Effector memory CD4-positive, alpha-beta T cell (primary cell): Measurements from ENCODE around the gene DIP2C.
"Not testable (repeated sequence)": the region's sequence is repeated elsewhere in the genome, so short reads cannot be mapped to it uniquely, and the experiment has no call there.

Experiments used
- DNase-seq, 3 donors: peaks; one replicate each; pipeline ENCODE4 v3.0.0-alpha.2; 2020
- H3K27ac ChIP-seq: 2 replicates; pipeline ENCODE4 v1.7.0; 2013; ENCODE audit warnings: mild to moderate bottlenecking, low read length, moderate library complexity; ENCODE audit not compliant: insufficient read depth, poor library complexity, severe bottlenecking
- H3K27me3 ChIP-seq: replicated peaks from 2 replicates; pipeline ENCODE4 v1.7.0; 2013; ENCODE audit warnings: mild to moderate bottlenecking, low read length; ENCODE audit not compliant: insufficient read depth, control insufficient read depth, poor library complexity, severe bottlenecking
- H3K36me3 ChIP-seq: 2 replicates; pipeline ENCODE4 v1.7.0; 2013; ENCODE audit warnings: mild to moderate bottlenecking, low read length, moderate library complexity; ENCODE audit not compliant: control insufficient read depth, insufficient read depth
- H3K4me1 ChIP-seq: 2 replicates; pipeline ENCODE4 v1.7.0; 2013; ENCODE audit warnings: low read length, mild to moderate bottlenecking; ENCODE audit not compliant: control insufficient read depth, insufficient read depth, poor library complexity, severe bottlenecking
- H3K4me3 ChIP-seq: 2 replicates; pipeline ENCODE4 v1.7.0; 2013; ENCODE audit warnings: low read length, low read depth, mild to moderate bottlenecking; ENCODE audit not compliant: insufficient read depth, poor library complexity, severe bottlenecking
- H3K9me3 ChIP-seq: 2 replicates; pipeline ENCODE4 v1.7.0; 2013; ENCODE audit warnings: mild to moderate bottlenecking, low read length, moderate library complexity; ENCODE audit not compliant: control insufficient read depth

The DIP2C gene

DNA sequence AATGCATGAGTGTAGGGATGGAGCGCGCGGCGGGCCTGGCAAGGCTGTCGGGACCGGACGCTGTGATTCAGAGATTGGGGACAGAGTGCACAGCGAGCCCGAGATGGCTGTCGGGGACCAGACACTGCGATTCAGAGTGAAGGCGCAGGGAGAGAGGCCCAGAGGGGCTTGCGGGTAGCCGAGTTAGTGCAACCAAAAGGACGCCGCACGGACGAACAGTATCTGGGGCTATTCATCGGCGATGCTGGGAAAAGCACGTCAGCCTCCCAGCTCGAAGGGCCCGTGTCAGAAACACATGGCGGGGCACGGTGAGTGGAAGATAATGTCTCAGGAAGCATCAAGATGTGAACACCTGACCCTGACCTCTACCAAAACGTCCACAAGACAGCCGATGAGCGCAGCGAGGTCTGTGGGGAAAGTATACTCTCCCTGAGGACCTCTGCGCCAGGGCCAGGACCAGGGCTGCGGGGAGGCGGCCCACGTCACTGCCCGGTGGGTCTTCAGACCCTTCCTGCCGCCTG, 338.4 kb downstream of the DIP2C start:
- no peak for DNase-seq
- no peak overlapping the region for H3K27ac ChIP-seq
- no peaks in the 10 kb centered on the region for H3K27me3 ChIP-seq
- no peaks in the 10 kb centered on the region for H3K36me3 ChIP-seq
- no peaks in the 10 kb centered on the region for H3K4me1 ChIP-seq
- no peak overlapping the region for H3K4me3 ChIP-seq
- no peaks in the 10 kb centered on the region for H3K9me3 ChIP-seq

DNA sequence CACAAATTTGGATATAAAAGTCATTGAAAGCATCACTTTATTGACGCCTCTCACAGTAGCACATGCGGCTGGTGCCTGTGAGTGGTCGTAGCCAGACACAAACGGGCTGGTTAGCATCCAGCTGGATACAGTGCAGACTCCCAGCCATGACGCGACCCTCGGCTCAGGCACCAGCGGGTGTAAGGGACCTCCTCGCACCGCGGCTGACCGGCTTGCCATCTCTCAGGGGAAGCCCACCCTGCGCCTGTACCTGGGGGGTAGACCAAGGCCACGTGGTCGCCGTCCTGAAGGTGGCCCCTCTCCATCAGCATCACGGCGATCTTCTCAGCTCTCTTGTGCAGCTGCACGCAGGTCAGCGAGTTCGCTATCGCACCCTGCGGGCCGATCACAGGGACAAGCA, 340.4 kb downstream of the DIP2C start:
- H3K36me3 ChIP-seq = no peaks in the 10 kb centered on the region
- H3K4me1 ChIP-seq = no peaks in the 10 kb centered on the region
- DNase-seq = no peak
- no peaks in the 10 kb centered on the region for H3K9me3 ChIP-seq
- no peaks in the 10 kb centered on the region for H3K27me3 ChIP-seq
- no peak overlapping the region for H3K27ac ChIP-seq
- H3K4me3 ChIP-seq = no peak overlapping the region

GRCh38 chr10:348456-348855, 341.0 kb downstream of the DIP2C start:
- no peak for DNase-seq
- Histone ChIP-seq H3K4me1 (no peaks in the 10 kb centered on the region), H3K27ac (no peak overlapping the region), H3K9me3 (no peaks in the 10 kb centered on the region), H3K36me3 (no peaks in the 10 kb centered on the region), H3K4me3 (no peak overlapping the region), H3K27me3 (no peaks in the 10 kb centered on the region)

GRCh38 chr10:347774-348173, 341.7 kb downstream of the DIP2C start:
- not testable (repeated sequence) for DNase-seq, H3K4me1 ChIP-seq, H3K36me3 ChIP-seq, H3K4me3 ChIP-seq, H3K27ac ChIP-seq, H3K9me3 ChIP-seq, H3K27me3 ChIP-seq

GRCh38 chr10:347190-347589, 342.3 kb downstream of the DIP2C start:
- not testable (repeated sequence) for H3K27ac ChIP-seq, H3K36me3 ChIP-seq, DNase-seq

DNA sequence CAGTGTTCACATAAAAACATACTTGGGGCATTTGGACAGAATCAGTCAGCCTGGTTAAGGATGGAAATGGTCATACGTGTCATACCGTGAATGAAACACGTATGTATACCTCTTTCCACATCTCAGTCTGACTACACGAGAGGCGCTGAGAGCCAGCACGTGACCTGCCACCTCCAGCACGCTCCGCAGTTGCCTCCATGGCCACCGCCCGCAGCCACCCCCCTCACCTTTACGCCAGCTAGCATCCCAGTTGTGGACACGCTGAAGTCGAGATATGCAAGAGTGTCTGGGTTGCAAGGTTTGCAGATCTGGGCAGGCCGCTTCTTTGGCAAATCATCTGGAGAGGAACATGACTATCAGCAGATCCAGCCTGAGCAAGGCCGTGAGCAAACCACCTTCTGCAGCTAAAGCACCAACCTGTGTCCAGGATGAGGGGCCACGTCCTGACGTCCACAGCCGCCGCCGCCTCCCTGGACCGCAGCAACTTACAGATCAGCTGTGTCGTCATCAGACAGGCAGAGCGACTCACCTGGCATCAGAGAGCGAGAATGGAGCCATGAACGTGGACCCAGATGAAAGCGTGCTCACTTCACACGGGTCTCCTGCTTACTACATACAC, 344.8 kb downstream of the DIP2C start:
- Histone ChIP-seq H3K9me3 (no peaks in the 10 kb centered on the region), H3K36me3 (no peaks in the 10 kb centered on the region), H3K27ac (no peak overlapping the region), H3K4me3 (no peak overlapping the region), H3K4me1 (no peaks in the 10 kb centered on the region), H3K27me3 (no peaks in the 10 kb centered on the region)
- DNase-seq = no peak

More at GRCh38 chr10:347190-347589, 342.3 kb downstream of the DIP2C start:
- H3K9me3 ChIP-seq, H3K4me1 ChIP-seq, H3K4me3 ChIP-seq, H3K27me3 ChIP-seq: not testable (repeated sequence)

- no peak for DNase-seq
- Histone ChIP-seq H3K4me1 (no peaks in the 10 kb centered on the region), H3K36me3 (no peaks in the 10 kb centered on the region), H3K4me3 (no peak overlapping the region), H3K27me3 (no peaks in the 10 kb centered on the region), H3K9me3 (no peaks in the 10 kb centered on the region), H3K27ac (no peak overlapping the region)
Observed at GRCh38 chr10:343231-344220, 345.9 kb downstream of the DIP2C start.

- no peak overlapping the region for H3K4me3 ChIP-seq
- H3K27me3 ChIP-seq = no peaks in the 10 kb centered on the region
- DNase-seq = no peak
- H3K27ac ChIP-seq = no peak overlapping the region
- H3K36me3 ChIP-seq = no peaks in the 10 kb centered on the region
- no peaks in the 10 kb centered on the region for H3K4me1 ChIP-seq
- H3K9me3 ChIP-seq = no peaks in the 10 kb centered on the region
Observed at GRCh38 chr10:341081-341740, 348.3 kb downstream of the DIP2C start.

DNA sequence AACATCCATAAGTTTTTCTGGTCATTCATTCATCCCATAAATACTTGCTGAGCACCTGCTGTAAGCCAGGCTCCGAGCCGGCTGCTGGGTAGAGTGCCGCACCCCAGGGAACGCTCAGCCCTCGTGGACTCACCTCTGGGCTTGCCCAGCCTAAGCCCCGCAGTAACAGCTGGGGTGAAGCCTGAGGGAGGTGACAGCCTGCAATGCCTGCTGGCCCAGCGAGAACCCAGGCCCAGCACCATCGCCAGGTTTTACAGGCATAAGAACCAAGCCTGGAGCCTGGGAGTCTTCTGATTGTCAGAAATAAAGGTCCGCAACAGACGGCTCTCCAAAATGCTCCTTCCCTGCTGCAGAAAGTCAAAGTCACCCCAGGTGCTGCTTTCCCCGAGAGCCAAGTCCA, 348.8 kb downstream of the DIP2C start:
- H3K4me1 ChIP-seq = no peaks in the 10 kb centered on the region
- H3K9me3 ChIP-seq = no peaks in the 10 kb centered on the region
- no peaks in the 10 kb centered on the region for H3K27me3 ChIP-seq
- H3K36me3 ChIP-seq = no peaks in the 10 kb centered on the region
- H3K4me3 ChIP-seq = no peak overlapping the region
- H3K27ac ChIP-seq = no peak overlapping the region
- DNase-seq = no peak

DNA sequence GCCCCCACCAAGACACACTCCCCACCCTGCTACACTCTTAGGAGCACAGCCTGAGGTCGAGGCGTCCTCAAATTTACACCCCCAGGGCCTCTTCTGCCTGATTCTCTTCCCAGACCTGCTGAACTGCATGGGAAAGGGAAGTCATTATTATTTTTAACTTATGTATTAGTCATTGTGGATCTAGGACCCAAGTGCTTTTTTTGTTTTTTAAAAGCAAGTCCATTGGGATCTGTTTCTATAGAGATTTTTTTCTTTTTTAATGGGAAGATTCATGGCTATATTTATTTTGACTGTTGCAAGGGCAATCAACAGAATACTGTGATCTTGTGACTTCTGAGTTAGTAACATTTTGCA, 350.5 kb downstream of the DIP2C start:
- no peaks in the 10 kb centered on the region for H3K27me3 ChIP-seq
- H3K4me3 ChIP-seq = no peak overlapping the region
- no peak for DNase-seq
- no peak overlapping the region for H3K27ac ChIP-seq
- H3K9me3 ChIP-seq = no peaks in the 10 kb centered on the region
- H3K36me3 ChIP-seq = no peaks in the 10 kb centered on the region
- no peaks in the 10 kb centered on the region for H3K4me1 ChIP-seq
